H1 (cell line): ENCODE results near the gene C16orf46. TPM values are rescaled to one million over a fixed set of nuclear protein-coding genes. Genes with fewer than 3 reads are reported as not detected.

Experiments
- ASH2L ChIP-seq: fragments of 200-600, 300-600 bp; sonication (generic); IDR thresholded peaks from one replicate; pipeline ENCODE4 v1.7.1; 2017; ENCODE audit warnings: low read length
- BACH1 ChIP-seq: IDR thresholded peaks from 2 replicates; pipeline ENCODE4 v1.6.1; 2012; ENCODE audit warnings: low read length, improper control_type of control experiment
- BRCA1 ChIP-seq: IDR thresholded peaks from 2 replicates; pipeline ENCODE4 v1.6.1; 2012; ENCODE audit warnings: low read depth, low read length, improper control_type of control experiment
- JUND ChIP-seq: IDR thresholded peaks from 2 replicates; pipeline ENCODE4 v1.6.1; 2011; ENCODE audit warnings: mild to moderate bottlenecking, improper control_type of control experiment, low read length
- NANOG ChIP-seq: IDR thresholded peaks from 2 replicates; pipeline ENCODE4 v1.6.1; 2011; ENCODE audit warnings: low read length, low read depth, mild to moderate bottlenecking, inconsistent platforms; ENCODE audit not compliant: insufficient read depth, poor library complexity, severe bottlenecking
- polyA plus RNA-seq, 7 experiments: library from polyadenylated mRNA; depleted of rRNA in 3 of 7; stranded (reverse) in 5 of 7; unstranded in 2 of 7; fragments of >200 nt in 5 of 7; fragments of 200-250 nt in 2 of 7; gene quantifications; 1 replicate in 5 of 7; 2 replicates in 1 of 7; 4 replicates in 1 of 7; pipeline versions ENCODE4 v1.2.1 to v1.2.3, GENCODE V29; 2011 to 2013; ENCODE audit warnings: missing spikeins in 2 of 7, mixed read lengths in 2 of 7
- total RNA-seq: library from RNA; stranded (reverse); fragmentation: NEBNext Ultra II Directional; extraction: Animal tissue kit (Norgen Biotek cat#: 25700); gene quantifications from 2 replicates; pipeline ENCODE4 v1.2.1, GENCODE V29; 2021

C16orf46 gene
- total and polyA plus RNA-seq, 2 of the 8 experiments (the other 6 are each of a cell fraction or from before 2014, with no cell fraction given) = 0.48 to 0.60 TPM

- TF ChIP-seq BACH1 (no peak), BRCA1 (no peak), ASH2L (no peak), NANOG (no peak), JUND (no peak)
Observed at GRCh38 chr16:81116285-81116684, 39.2 kb upstream of the C16orf46 start (continued).
